ENCODE data around the gene GAGE1. TPM values are rescaled to one million over a fixed set of nuclear protein-coding genes. Genes with fewer than 3 reads are reported as not detected.

The GAGE1 gene
- total RNA-seq, 1 donor from 2014 or later, result not detected

DNA sequence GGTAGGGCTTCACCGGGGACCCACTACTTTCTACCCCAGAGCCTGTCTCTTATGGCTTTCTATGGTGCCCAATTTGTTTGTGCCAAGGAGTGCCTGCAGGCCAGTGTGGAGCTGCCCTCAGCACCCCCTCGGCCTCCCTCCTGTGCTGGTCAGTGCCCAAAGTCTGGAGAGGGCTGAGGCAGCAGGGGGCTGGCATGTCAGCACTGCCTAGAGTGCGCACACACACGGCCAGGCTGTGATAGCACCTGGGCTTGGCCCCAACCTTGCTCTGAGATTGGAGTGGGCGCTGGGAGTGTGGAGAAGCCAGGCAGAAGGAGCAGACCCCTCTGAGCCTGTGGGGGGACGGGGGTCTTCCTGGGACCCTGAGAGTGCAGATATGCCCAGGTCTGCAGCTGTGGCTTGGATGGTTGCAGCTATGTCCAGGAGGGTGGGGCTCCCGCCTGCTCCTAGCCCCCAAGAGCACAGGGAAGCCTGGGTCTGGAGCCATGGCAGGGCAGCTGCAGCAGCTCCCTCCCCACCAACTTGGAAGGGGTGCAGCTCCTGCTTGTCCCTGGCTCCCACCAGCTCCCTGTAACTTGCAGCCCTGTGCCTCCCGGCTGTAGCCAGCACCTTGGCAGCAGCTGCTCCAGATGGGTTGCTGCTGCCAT is 46.3 kb downstream of the GAGE1 start:
- H3K36me3 Mint-ChIP-seq (ENCODE audit: low read depth, unreplicated experiment), result no peaks in the 10 kb centered on the region
- H3K27me3 Mint-ChIP-seq (ENCODE audit: low read depth, unreplicated experiment), result no peaks in the 10 kb centered on the region
- DNase-seq (ENCODE audit: low read depth) (no peak), FAIRE-seq (no peak)
- H3K4me1 ChIP-seq (ENCODE audit: insufficient read depth, low read length), result no peaks in the 10 kb centered on the region
- no peaks in the 10 kb centered on the region for H4K20me1 ChIP-seq (ENCODE audit: insufficient read depth, low read length)
- H3K4me3 Mint-ChIP-seq (ENCODE audit: unreplicated experiment), result no peak overlapping the region
- H3K9me3 Mint-ChIP-seq (ENCODE audit: unreplicated experiment), result no peaks in the 10 kb centered on the region
- H3K27ac ChIP-seq (ENCODE audit: low read depth, low read length), result no peak overlapping the region
- H2AFZ ChIP-seq (ENCODE audit: low read depth, low read length), result no peak overlapping the region
- no peaks in the 10 kb centered on the region for H3K79me2 ChIP-seq (ENCODE audit: insufficient read depth, low read length)
- TF ChIP-seq, protein P1, sequence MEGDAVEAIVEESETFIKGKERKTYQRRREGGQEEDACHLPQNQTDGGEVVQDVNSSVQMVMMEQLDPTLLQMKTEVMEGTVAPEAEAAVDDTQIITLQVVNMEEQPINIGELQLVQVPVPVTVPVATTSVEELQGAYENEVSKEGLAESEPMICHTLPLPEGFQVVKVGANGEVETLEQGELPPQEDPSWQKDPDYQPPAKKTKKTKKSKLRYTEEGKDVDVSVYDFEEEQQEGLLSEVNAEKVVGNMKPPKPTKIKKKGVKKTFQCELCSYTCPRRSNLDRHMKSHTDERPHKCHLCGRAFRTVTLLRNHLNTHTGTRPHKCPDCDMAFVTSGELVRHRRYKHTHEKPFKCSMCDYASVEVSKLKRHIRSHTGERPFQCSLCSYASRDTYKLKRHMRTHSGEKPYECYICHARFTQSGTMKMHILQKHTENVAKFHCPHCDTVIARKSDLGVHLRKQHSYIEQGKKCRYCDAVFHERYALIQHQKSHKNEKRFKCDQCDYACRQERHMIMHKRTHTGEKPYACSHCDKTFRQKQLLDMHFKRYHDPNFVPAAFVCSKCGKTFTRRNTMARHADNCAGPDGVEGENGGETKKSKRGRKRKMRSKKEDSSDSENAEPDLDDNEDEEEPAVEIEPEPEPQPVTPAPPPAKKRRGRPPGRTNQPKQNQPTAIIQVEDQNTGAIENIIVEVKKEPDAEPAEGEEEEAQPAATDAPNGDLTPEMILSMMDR (IDR thresholded peaks at IDR 0.05; ENCODE audit: insufficient read depth, low read depth, low read length), result no peak
- TF ChIP-seq EZH2 (IDR thresholded peaks at IDR 0.05; ENCODE audit: insufficient read depth, low read length), result no peak
- H3K9me3 ChIP-seq (ENCODE audit: insufficient read depth, low read depth, low read length), result no peaks in the 10 kb centered on the region
- H3K27me3 ChIP-seq (ENCODE audit: insufficient read depth, low read length), result no peaks in the 10 kb centered on the region
- H3K27ac Mint-ChIP-seq (ENCODE audit: unreplicated experiment), result no peak overlapping the region
- no peaks in the 10 kb centered on the region for H3K4me1 Mint-ChIP-seq (ENCODE audit: low read depth, unreplicated experiment)
- no peaks in the 10 kb centered on the region for H3K36me3 ChIP-seq (ENCODE audit: insufficient read depth, low read length)
- H3K4me3 ChIP-seq (ENCODE audit: insufficient read depth, low read depth, low read length), result no peak overlapping the region
- H3K9ac ChIP-seq (ENCODE audit: low read length), result no peak overlapping the region
- no peak overlapping the region for H3K4me2 ChIP-seq (ENCODE audit: low read length)

DNA sequence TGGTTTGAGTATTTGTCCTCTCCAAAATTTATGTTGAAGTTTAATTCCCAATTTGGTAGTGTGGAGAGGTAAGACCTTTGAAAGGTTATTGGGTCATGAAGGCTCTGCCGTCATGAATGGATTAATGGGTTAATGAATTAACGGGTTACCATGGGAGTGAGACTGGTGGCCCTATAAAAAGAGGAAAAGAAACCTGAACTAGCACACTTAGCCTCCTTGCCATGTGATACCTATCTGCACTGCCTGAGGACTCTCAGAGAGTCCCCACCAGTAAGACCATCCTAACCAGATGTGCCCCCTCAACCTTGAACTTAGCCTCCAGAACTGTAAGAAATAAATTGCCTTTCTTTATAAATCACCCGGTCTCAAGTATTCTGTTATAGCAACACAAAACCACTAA is 57.7 kb downstream of the GAGE1 start:
- Mint-ChIP-seq H3K4me3 (ENCODE audit: unreplicated experiment) (no peak overlapping the region), H3K9me3 (ENCODE audit: unreplicated experiment) (no peaks in the 10 kb centered on the region), H3K27me3 (ENCODE audit: low read depth, unreplicated experiment) (no peaks in the 10 kb centered on the region), H3K27ac (ENCODE audit: unreplicated experiment) (no peak overlapping the region), H3K36me3 (ENCODE audit: low read depth, unreplicated experiment) (no peaks in the 10 kb centered on the region), H3K4me1 (ENCODE audit: low read depth, unreplicated experiment) (peaks cover 9% of the 10 kb centered on the region)
- Histone ChIP-seq H3K79me2 (ENCODE audit: insufficient read depth, low read length) (no peaks in the 10 kb centered on the region), H4K20me1 (ENCODE audit: insufficient read depth, low read length) (no peaks in the 10 kb centered on the region), H3K4me1 (ENCODE audit: insufficient read depth, low read length) (no peaks in the 10 kb centered on the region), H3K27ac (ENCODE audit: low read depth, low read length) (no peak overlapping the region), H3K27me3 (ENCODE audit: insufficient read depth, low read length) (no peaks in the 10 kb centered on the region), H3K36me3 (ENCODE audit: insufficient read depth, low read length) (no peaks in the 10 kb centered on the region), H2AFZ (ENCODE audit: low read depth, low read length) (no peak overlapping the region), H3K4me3 (ENCODE audit: insufficient read depth, low read depth, low read length) (no peak overlapping the region), H3K9ac (ENCODE audit: low read length) (no peak overlapping the region), H3K9me3 (ENCODE audit: insufficient read depth, low read depth, low read length) (no peaks in the 10 kb centered on the region), H3K4me2 (ENCODE audit: low read length) (no peak overlapping the region)
- DNase-seq (ENCODE audit: low read depth) (no peak), FAIRE-seq (no peak)
- TF ChIP-seq, protein P1 (IDR thresholded peaks at IDR 0.05; ENCODE audit: insufficient read depth, low read depth, low read length), result no peak
- no peak for TF ChIP-seq EZH2 (IDR thresholded peaks at IDR 0.05; ENCODE audit: insufficient read depth, low read length)

Other genes starting within 250 kb of the GAGE1 start
- not detected in 2 replicates for gene GAGE12C, start 66.8 kb upstream of the GAGE1 start, total RNA-seq
- not detected in 2 replicates for gene GAGE12D, start 57.3 kb upstream of the GAGE1 start, total RNA-seq
- gene GAGE12E, start 47.7 kb upstream of the GAGE1 start, total RNA-seq, result not detected in 2 replicates
- not detected in 2 replicates for gene GAGE12F, start 38.2 kb upstream of the GAGE1 start, total RNA-seq
- gene GAGE12G, start 28.6 kb upstream of the GAGE1 start, total RNA-seq, result not detected in 2 replicates
- not detected in 2 replicates for gene GAGE12H, start 19.1 kb upstream of the GAGE1 start, total RNA-seq
- not detected in 2 replicates for gene GAGE2A, start 9.5 kb upstream of the GAGE1 start, total RNA-seq
- not detected in 2 replicates for gene PAGE1, start 97.0 kb downstream of the GAGE1 start, total RNA-seq
- not detected in 2 replicates for gene PAGE4, start 230.3 kb downstream of the GAGE1 start, total RNA-seq